NCI-H226 (cell line): Measurements from ENCODE around the gene ZSCAN9.

Source experiments
- DNase-seq: peaks from one replicate; pipeline ENCODE4 v3.0.0-alpha.2; 2015

ZSCAN9 gene

DNA sequence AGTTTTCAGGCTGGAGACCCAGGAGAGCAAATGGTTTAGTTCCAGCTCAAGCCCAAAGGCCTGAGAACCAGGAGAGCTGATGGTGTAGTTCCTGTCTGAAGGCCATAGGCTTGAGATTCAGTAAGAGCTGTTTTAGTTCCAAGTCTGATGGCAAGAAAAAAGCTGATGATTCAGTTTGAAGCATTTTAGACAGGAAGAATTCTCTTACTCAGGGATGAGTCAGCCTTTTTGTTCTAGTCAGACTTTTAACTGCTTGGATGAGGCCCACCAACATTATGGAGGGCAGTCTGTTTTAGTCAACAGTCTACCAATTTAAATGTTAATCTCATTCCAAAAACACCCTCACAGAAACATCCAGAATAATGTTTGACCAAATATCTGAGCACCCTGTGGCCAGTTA lies 44.4 kb downstream of the ZSCAN9 start:
- peak; percentile 70 for DNase-seq

DNA sequence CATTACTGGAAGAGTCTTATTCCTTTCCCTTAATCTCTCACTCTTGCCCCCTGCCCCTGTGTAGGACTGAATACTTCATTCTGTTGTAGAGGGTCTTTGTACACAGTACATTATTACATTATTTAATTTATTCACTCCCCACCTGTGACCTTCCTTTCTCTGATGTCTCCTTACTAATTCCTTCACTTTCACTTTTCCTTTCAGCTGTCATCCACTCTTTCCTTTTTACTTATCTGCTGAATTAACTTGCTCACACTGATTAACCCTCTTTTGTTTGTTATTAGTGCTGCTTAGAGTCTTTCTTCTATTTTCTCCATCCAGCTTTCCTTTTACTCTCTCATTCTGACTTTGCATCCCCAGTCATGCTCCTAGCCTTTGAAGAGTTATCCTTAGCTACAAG lies 49.8 kb downstream of the ZSCAN9 start:
- DNase-seq: no peak

DNA sequence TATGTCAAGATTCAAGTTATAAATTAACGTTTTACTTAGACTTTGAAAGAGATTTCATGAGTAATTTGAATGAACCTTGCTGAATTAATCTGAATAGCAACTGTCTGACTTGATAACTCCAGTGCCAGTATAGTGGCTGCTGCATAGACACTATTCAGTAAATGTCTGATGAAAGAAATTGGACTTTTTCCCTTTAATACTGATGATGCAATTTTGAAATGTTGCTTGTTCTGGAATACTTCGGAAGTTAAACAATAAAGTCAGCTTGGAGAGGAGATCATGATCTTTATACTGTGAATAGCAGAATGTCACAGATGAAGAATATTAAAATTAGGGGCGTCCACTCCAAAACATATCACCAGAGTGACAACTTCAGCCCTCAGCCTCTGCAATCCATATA lies 52.7 kb downstream of the ZSCAN9 start:
- DNase-seq: no peak

DNA sequence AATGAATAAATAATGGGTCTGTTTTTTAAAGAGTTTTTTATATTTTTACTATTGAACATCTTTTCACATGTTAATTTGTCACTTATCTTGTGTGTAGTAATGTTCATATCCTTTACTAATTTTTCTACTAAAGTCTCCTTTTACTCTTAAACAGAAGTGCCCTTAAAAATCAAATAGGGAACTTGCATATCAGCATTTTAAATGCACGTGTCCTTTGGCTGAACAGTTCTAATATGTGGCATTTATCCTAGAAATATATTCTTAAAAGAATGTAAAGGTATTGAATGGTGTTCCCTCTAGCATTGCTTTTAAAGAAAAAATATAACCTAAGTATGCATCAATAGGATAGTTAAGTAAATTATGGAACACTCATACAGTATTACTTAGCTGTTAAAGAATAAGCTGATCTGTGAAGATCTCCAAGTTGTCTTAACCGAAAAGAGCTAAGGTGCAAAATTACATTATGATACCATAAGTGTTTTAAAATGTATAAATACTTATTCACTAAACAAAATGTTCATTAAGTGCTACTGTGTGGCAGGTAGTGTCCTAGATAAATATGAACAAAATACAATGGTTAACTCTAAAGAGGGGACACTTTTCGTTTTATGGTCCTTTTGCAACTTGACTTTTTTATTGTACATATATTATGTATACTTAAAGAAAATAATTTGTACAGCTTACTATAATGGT lies 55.7 kb downstream of the ZSCAN9 start:
- no peak for DNase-seq

DNA sequence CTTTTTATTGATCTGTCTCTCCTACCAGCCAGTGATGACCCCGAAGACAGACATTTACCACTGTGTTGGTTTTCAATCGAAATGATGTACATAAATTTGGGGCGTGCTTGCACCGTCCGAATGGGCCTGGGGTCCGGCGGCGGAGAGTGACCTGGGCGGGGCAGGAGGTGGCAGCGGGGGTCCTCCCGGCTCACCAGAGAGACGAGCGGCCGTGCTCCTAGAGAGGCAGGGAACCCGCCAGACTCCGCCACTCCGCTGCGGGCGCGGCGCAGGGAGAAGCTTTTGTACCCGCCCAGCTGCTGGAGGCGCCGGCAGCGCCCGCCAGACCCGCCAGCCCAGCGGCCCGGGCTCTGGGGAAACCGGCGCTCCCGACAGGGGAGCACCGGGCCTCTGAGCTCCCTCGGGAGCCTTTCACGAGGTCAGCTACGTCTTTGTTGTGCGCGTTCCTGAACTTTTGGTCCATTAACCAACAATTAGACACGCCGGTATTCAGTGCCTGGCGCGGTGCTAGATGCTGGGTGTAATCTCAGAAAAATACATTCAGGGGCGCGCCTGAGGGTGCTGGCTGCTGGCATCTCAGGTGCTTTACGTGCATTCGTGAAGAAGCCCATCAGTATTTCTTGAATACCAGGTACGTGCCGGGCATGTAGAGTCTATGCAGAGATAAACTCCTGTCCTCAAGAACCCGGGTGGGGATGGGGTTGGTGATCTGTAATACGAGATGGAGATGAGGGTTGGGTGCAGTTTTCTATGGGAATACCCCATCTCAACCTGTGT lies 56.4 kb downstream of the ZSCAN9 start, which contains the start of gene PGBD1:
Gene PGBD1 (plus strand): TSS at position 285 of the 777 bp plus-strand sequence. CDS start 2,242 bp downstream, outside the sequence.
- peak; percentile 27 for DNase-seq

DNA sequence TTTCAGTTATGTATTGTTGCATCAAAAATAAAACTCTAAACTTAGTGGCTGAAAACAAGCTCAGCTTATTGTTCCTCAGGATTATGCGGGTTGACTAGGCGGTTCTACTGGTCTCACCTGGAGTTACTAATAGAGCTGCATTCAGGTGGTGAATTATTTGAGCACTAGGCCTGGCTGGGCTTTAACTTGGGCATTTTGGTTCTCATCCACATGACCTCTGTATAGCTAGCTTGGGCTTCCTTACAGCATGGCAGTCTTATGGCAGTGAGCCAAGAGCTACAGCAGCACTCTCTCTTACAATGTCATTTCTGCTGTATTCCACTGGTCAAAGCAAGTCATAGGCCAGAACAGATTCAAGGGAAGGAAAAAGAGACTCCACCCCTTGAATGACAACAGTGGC lies 57.9 kb downstream of the ZSCAN9 start:
- no peak for DNase-seq
